Activated T-helper 17 cell treated with anti-CD3 and anti-CD28 coated beads, Interleukin-2, amount 50 U/mL, for 72 hours (primary cell): Measurements from ENCODE around the gene ARID3A. TPM values are rescaled to one million over a fixed set of nuclear protein-coding genes. Genes with fewer than 3 reads are reported as not detected.
A peak's percentile ranks its signal among the peaks of the same experiment; 100 is the strongest.
"Not testable (repeated sequence)": the region's sequence is repeated elsewhere in the genome, so short reads cannot be mapped to it uniquely, and the experiment has no call there.

ENCODE experiments used
- ATAC-seq: fragments of 150-1000 bp; cut with Tn5 transposase; replicated peaks from 2 replicates; pipeline ENCODE4 v1.10.0; 2021; ENCODE audit warnings: mild to moderate bottlenecking, moderate library complexity
- H3K27ac Mint-ChIP-seq: one replicate; pipeline ENCODE4 v1.8.0; 2022; ENCODE audit warnings: mixed read lengths
- H3K27me3 Mint-ChIP-seq: one replicate; pipeline ENCODE4 v1.8.0; 2022; ENCODE audit warnings: mixed read lengths
- H3K36me3 Mint-ChIP-seq: one replicate; pipeline ENCODE4 v1.8.0; 2022; ENCODE audit warnings: low read depth, mild to moderate bottlenecking, mixed read lengths
- H3K4me1 Mint-ChIP-seq: one replicate; pipeline ENCODE4 v1.8.0; 2022; ENCODE audit warnings: mixed read lengths
- H3K4me3 Mint-ChIP-seq: one replicate; pipeline ENCODE4 v1.8.0; 2022; ENCODE audit warnings: mild to moderate bottlenecking, mixed read lengths
- H3K9me3 Mint-ChIP-seq: one replicate; pipeline ENCODE4 v1.8.0; 2022; ENCODE audit warnings: mixed read lengths
- total RNA-seq, 2 donors: library from RNA; stranded (reverse); gene quantifications; one replicate each; pipeline ENCODE4 v1.2.3, GENCODE V29; 2022

The ARID3A gene
- total RNA-seq, result 10 to 100 TPM; 50.3 to 79.3 TPM

- peak; percentile 58 for ATAC-seq
- peak within 1 kb of the TSS; percentile 68 for H3K4me3 Mint-ChIP-seq
- H3K27me3 Mint-ChIP-seq, result no peaks in the 10 kb centered on the region
- no peaks in the 10 kb centered on the region for H3K4me1 Mint-ChIP-seq
- no peak within 1 kb of the TSS for H3K27ac Mint-ChIP-seq
- no peaks in the 10 kb centered on the region for H3K9me3 Mint-ChIP-seq
- peaks cover 23% of the 10 kb centered on the region for H3K36me3 Mint-ChIP-seq
Measured at GRCh38 chr19:925526-926322, at the start of gene ARID3A. ARID3A (plus strand) TSS chr19:926035; CDS start chr19:929529, 3,494 bp downstream.

GRCh38 chr19:876089-876488 is 49.7 kb upstream of the ARID3A start:
- no peak for ATAC-seq
- Mint-ChIP-seq H3K4me1 (peaks cover 4% of the 10 kb centered on the region), H3K36me3 (peaks cover 6% of the 10 kb centered on the region), H3K4me3 (no peak overlapping the region), H3K27me3 (no peaks in the 10 kb centered on the region), H3K9me3 (no peaks in the 10 kb centered on the region), H3K27ac (no peak overlapping the region)

- ATAC-seq, result no peak
- Mint-ChIP-seq H3K36me3 (peaks cover 13% of the 10 kb centered on the region), H3K4me1 (peaks cover 4% of the 10 kb centered on the region), H3K27ac (no peak overlapping the region), H3K27me3 (no peaks in the 10 kb centered on the region), H3K9me3 (no peaks in the 10 kb centered on the region), H3K4me3 (no peak overlapping the region)
Measured at GRCh38 chr19:876780-877314, 49.0 kb upstream of the ARID3A start.

GRCh38 chr19:877992-878660 is 47.7 kb upstream of the ARID3A start:
- H3K36me3 Mint-ChIP-seq, result peaks cover 20% of the 10 kb centered on the region
- H3K27ac Mint-ChIP-seq, ATAC-seq: not testable (repeated sequence)

GRCh38 chr19:878751-879561 is 46.9 kb upstream of the ARID3A start:
- ATAC-seq, H3K4me1 Mint-ChIP-seq, H3K27me3 Mint-ChIP-seq, H3K4me3 Mint-ChIP-seq, H3K9me3 Mint-ChIP-seq: not testable (repeated sequence)
- Mint-ChIP-seq H3K27ac (peak overlapping the region; percentile 69), H3K36me3 (peaks cover 27% of the 10 kb centered on the region)

More at GRCh38 chr19:877992-878660, 47.7 kb upstream of the ARID3A start:
- not testable (repeated sequence) for H3K27me3 Mint-ChIP-seq, H3K4me1 Mint-ChIP-seq, H3K4me3 Mint-ChIP-seq, H3K9me3 Mint-ChIP-seq

GRCh38 chr19:879711-880438 is 46.0 kb upstream of the ARID3A start:
- H3K27me3 Mint-ChIP-seq, result no peaks in the 10 kb centered on the region
- ATAC-seq, result no peak
- no peak overlapping the region for H3K27ac Mint-ChIP-seq
- H3K36me3 Mint-ChIP-seq, result peaks cover 28% of the 10 kb centered on the region
- H3K9me3 Mint-ChIP-seq, result no peaks in the 10 kb centered on the region
- no peak overlapping the region for H3K4me3 Mint-ChIP-seq
- peaks cover 4% of the 10 kb centered on the region for H3K4me1 Mint-ChIP-seq

- H3K27ac Mint-ChIP-seq, result no peak overlapping the region
- H3K4me1 Mint-ChIP-seq, result peaks cover 4% of the 10 kb centered on the region
- H3K4me3 Mint-ChIP-seq, result no peak overlapping the region
- H3K27me3 Mint-ChIP-seq, result no peaks in the 10 kb centered on the region
- H3K9me3 Mint-ChIP-seq, result no peaks in the 10 kb centered on the region
- peaks cover 31% of the 10 kb centered on the region for H3K36me3 Mint-ChIP-seq
- ATAC-seq, result no peak
Measured at GRCh38 chr19:881385-882071, 44.3 kb upstream of the ARID3A start.

GRCh38 chr19:882871-883497 is 42.9 kb upstream of the ARID3A start:
- Mint-ChIP-seq H3K27me3 (no peaks in the 10 kb centered on the region), H3K27ac (no peak overlapping the region), H3K36me3 (peaks cover 45% of the 10 kb centered on the region), H3K4me3 (no peak overlapping the region), H3K4me1 (peaks cover 4% of the 10 kb centered on the region), H3K9me3 (no peaks in the 10 kb centered on the region)
- ATAC-seq, result no peak

- peaks cover 4% of the 10 kb centered on the region for H3K4me1 Mint-ChIP-seq
- no peaks in the 10 kb centered on the region for H3K9me3 Mint-ChIP-seq
- H3K27me3 Mint-ChIP-seq, result no peaks in the 10 kb centered on the region
- ATAC-seq, result no peak
- H3K36me3 Mint-ChIP-seq, result peaks cover 48% of the 10 kb centered on the region
- no peak overlapping the region for H3K27ac Mint-ChIP-seq
- no peak overlapping the region for H3K4me3 Mint-ChIP-seq
Measured at GRCh38 chr19:883661-884211, 42.1 kb upstream of the ARID3A start.

- no peaks in the 10 kb centered on the region for H3K4me1 Mint-ChIP-seq
- H3K27ac Mint-ChIP-seq, result no peak overlapping the region
- H3K27me3 Mint-ChIP-seq, result no peaks in the 10 kb centered on the region
- peaks cover 55% of the 10 kb centered on the region for H3K36me3 Mint-ChIP-seq
- H3K9me3 Mint-ChIP-seq, result no peaks in the 10 kb centered on the region
- no peak for ATAC-seq
- H3K4me3 Mint-ChIP-seq, result no peak overlapping the region
Measured at GRCh38 chr19:884420-885211, 41.2 kb upstream of the ARID3A start.

GRCh38 chr19:885536-886224 is 40.2 kb upstream of the ARID3A start:
- no peaks in the 10 kb centered on the region for H3K4me1 Mint-ChIP-seq
- peaks cover 56% of the 10 kb centered on the region for H3K36me3 Mint-ChIP-seq
- H3K4me3 Mint-ChIP-seq, result no peak overlapping the region
- no peak for ATAC-seq
- H3K27ac Mint-ChIP-seq, result no peak overlapping the region
- no peaks in the 10 kb centered on the region for H3K27me3 Mint-ChIP-seq
- H3K9me3 Mint-ChIP-seq, result no peaks in the 10 kb centered on the region

- H3K4me1 Mint-ChIP-seq, result no peaks in the 10 kb centered on the region
- no peak overlapping the region for H3K27ac Mint-ChIP-seq
- no peaks in the 10 kb centered on the region for H3K9me3 Mint-ChIP-seq
- H3K36me3 Mint-ChIP-seq, result peaks cover 47% of the 10 kb centered on the region
- H3K27me3 Mint-ChIP-seq, result no peaks in the 10 kb centered on the region
- no peak for ATAC-seq
- no peak overlapping the region for H3K4me3 Mint-ChIP-seq
Measured at GRCh38 chr19:887072-887471, 38.8 kb upstream of the ARID3A start.
